Pons (tissue), 1 donor: ENCODE data around the gene GCN1.

ENCODE experiments used
- DNase-seq: peaks from one replicate; pipeline ENCODE4 v3.0.0-alpha.2; 2016; ENCODE audit warnings: low spot score

Gene GCN1

DNA sequence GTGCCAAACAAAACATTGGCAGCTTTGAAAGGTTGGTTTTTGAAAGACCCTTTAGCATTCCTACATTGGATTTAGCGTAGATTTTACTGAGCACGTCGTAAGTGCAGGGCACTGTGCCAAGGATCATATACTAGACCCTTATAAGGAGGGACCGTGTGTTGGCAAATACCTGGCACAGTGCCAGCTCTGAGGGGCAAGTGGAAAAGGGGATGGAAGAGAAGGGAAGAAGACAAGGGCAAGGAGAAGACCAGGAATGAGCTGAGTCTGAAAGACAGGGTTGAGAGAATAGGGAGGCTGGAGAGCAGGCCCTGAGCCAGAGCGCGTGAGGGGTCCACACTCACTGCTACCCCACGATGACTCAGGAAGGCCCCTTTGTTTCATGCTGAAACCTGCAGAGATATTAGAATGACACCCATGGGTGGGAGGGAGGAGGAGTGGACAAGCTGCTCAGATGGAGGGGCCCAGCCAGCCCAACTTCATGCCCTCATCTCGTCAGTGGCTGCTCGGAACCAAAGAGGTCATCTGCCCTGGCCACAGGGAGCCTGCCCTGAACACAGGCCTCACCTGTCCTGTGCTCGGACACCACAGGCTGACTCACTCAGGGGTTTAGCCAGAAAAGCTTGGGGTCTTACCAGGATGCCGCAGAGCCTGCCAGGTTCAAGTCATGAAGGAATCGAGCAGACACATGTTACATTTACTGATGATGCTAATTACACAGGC is 103.0 kb downstream of the GCN1 start:
- no peak for DNase-seq

DNA sequence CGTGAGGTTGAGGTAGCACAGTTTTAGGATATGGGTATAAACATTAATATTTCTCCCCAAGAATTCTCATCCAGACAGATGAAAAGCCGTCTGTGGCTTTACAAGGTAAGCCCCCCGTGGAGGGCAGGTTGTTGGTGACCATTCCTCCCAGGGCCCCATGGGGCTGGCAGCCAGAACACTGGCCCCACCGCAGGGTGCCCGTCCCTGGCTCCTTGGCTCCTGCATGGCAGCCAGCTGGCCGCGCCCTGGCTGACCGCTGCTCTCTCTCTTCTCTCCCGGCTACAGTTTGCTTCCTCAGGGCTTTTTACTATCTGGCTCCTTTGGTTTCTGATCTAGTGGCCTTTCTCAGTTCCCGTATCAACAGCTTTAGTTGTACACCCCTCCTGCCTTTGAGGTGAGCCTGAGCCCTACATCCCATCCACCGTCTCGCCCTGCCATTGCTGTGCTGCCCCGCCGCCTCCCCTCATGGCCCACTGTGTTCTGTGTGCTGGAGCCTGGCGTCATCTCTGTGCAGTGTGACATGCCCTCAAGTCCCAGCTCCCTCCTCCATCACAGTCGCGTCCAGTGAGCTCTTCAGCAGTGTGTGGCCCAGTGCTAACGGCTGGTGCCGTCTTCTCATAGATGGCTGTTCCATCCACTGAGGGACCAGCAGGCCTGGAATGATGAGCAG is 103.8 kb downstream of the GCN1 start:
- DNase-seq: no peak

DNA sequence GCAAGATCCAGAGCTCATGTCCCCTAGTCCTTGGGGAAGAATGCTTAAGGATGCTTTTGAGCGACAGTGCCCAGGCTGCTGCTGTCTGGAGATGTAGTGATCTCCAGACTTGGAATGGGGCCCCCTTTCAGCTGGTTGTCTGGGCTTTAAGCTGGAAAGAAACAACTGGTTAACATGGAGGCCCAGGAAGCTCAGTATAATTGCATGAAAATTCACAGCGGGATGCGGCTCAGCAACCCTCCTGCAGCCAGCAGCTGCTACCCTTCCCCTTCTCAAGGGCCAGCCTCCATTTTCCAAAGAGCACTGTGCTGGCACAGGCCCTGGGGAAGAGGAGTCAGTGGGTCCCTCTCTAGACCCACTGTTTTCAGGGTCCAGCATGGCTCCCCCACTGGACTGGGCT is 104.3 kb downstream of the GCN1 start:
- DNase-seq: no peak

DNA sequence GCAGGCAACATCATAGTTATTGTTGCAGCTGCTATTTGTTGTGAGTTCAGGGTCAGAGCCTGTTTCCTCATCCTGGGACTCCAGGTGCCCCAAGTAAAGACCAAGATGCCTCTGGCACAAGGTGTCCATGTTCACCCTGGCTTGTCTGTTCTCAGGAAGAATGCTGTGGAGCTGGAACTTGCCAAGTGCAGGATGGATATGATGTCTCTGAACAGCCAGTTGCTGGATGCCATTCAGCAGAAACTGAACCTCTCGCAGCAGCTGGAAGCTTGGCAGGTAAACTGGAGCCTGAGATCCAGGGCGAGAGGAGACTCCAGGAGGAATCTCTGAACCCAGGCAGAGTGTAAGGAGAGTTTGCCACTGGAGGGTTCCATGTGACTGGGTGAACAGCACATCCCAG is 104.7 kb downstream of the GCN1 start:
- DNase-seq: no peak

DNA sequence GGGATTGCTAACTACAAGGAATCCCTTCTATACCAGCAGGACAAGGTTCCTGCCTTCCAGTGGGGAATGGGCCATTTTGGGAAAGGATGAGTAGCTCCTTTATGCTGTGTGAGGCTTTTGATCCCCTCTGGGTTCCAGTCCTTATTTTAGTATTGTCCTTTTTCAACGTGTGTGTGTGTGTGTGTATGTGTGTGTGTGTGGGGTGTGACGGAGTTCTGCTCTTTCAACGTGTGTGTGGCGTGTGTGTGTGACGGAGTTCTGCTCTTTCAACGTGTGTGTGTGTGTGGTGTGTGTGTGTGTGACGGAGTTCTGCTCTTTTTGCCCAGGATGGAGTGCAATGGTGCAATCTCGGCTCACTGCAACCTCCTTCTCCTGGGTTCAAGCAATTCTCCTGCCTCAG is 105.4 kb downstream of the GCN1 start:
- no peak for DNase-seq

DNA sequence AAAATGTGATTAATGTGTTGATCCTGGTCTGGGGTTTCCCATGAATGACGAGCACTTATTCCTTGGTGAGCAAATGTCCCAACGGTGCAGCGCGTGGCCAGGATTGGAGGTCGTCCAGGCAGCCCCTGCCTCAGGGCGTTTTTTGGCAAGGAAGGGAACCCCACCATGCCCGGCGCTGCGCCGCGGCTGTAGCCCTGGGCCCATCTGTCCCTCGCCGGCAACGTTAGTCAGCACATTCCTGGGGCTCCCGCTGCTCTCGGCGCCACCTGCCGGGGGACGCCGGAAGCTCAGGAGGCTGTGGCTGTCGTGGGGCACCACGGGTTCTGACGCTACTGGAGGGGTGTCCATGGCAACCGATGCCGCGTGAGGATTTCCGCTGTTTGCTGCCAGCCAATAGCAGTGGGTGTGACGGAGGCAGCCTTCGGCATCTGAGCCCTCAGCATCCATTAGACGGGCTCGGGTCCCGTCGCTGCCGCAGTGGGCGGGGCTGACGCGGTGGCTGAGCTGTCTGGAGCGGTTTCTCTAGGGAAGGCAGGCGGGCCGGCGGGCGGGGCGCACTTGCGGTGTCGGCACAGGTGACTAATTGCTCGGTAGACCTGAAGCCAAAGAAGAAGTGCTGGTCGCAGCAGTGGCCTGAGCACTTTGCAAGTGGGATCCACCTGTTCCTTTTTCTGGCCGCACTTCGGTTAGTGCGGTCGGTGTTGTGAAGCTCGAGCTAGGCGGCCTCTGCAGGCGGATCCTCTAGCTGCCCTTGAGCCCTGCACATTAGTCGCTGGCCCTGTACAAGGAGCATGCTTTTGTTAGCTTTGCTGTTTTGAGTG is 107.5 kb downstream of the GCN1 start:
- DNase-seq: peak; percentile 99

DNA sequence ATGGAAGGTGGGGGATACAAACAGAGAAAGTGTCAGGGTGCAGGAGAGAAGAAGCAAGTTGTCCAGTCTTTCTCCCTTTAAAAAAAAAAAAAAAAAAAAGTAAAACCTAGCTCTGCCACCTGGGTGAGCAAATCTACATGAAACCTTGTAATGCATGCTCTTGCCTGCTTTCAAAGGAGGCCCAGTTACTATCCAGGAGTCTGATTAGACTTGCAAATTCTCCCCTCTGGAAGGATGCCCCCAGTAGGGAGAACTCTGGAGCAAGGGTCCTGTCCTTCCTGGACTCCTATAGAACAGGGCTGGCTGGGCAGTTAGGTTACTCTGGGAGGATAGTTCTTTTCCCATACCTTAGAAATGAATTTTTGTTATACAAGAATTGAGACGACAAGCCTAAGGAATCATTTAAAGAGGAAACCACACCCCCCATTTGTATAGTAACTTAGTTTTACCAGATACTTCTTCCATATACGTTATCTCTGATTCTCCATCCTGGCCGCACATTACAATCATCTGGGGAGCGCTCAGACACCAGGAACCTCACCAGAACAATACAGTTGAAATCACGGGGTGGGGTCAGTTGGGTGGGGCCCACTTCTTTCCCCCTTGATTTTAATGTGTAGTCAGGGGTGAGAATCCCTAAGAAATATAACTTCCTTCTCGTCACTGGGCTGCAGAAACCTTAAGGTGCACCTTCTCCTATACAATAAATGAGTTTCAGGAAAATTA is 108.4 kb downstream of the GCN1 start:
- no peak for DNase-seq

DNA sequence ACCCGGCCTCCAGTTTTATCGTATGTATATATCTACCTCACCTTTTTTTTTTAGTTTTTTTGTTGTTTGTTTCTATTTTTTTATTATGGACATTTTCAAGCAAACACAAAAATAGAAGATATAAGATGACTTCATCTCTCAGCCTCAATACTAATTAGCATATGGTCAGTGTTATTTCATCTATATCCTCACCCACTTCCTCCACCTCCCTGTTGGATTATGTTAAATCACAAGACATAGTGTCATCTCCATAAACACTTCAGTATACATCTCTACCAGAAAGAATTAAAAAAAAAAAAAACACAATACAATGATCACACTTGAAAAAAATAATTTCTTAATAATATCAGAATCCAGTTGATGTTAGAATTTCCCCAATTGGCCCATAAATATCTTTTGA is 112.9 kb downstream of the GCN1 start:
- DNase-seq: no peak

DNA sequence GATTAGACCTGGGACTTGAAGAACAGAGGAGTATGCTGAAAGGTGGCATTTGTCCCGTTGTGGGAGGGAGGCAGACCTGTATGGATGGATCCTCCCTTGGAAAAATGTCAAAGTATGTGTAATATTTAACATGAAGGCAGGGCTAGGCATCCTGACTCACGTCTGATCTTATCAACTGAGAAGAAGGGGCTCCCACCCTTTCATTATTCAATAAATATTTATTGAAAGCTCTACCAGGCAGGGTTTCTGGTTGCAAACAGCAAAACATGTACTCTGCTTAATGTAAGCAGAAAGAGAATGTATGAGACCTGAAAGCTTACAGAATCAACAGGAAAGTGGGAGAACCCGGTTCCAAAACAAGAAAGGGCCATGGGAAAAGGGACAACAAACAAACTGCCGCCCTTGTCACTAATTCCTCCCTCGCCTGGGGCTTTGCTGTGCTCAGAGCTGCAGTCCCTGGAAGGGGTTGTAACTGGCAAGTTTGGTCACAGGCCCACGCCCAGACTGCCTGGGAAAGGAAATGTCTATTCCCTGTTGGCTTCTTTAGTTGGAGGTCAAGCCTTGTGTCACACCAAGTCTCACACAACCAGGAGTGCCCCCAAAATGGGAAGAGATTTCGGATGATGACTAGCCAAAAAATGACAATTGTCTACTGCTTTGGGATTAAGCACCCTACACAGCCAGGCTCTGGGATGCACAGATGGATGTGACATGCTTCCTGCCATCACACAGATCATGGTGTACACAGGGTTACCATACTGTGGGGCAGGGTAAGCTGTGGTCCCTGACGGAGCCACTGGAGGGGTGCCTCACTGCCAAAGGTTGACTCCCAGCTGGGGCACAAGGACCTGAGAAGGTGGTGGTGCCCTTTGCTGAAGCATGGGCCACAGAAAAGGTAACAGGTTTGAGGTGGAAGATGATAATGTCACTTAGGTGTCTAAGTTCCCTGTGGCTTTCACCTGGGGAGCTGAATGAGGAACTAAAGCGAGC is 114.8 kb downstream of the GCN1 start:
- DNase-seq: no peak

DNA sequence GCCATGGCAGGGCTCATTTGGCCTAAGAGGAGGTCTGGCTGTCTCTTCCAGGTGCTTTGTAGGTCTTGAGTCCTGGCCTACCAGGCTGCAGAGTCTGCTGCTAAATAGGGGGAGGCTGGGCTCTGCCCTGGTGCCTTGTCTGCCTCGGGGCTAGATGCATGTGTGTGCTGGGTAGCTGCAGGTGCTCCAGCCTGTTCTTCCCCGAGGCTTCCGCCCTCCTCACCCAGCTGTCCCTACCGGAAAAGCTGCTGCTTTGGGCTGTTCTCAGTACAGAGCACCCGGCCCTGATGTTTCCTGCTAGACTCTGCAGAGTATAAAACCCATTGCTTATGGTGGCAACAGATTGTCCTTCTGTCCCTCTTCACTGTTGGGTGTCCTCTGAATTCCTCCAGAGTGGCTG is 115.6 kb downstream of the GCN1 start:
- no peak for DNase-seq

DNA sequence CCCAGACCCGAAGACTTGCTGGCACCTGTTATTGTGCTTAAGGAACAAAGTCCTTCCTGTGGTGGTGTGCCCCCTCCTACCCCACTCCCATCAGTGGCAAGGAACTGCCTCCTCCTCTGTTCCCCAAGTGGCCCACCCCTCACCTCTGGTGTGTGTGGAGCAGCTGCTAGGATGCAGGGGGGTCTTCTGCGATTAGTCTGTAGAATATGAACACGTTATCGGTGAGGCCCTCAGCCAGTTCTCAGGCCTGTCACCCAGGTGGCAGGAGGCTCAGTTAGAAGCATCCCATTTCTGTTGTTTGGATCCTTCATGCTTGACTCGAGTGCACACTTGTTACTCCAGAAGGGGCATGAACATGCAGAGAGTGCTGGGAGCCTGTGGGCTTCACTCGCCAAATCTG is 117.3 kb downstream of the GCN1 start:
- no peak for DNase-seq
